ENCODE results near the gene AIG1.

AIG1 gene

DNA sequence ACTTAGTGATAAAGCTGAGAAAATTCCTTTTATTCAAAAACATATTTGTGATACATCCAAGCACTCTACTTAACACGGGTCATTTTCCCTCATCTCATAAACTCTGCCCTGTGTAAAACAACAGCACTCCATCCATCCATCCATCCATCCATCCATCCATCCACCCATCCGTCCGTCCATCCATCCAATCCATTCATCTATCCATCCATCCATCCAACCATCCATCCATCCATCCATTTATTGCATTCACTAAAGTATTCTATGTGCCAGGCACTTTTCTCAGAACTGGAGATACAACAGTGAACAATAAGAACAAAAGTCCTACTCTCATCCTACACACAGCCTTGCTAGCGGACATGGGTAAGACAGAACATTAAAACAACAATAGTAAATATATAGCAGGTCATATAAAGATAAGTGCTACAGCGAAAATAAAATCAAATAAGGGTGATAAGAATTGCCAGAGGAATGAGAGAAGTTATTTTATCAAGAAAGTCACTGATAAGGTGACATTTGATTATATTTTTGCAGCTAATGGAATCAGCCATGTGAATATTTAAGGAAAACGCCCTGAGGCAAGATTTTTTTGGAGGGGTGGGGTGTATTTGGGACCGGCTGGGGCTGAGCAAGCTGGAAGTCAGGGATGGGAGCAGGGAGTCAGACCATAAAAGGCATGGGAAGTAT, 311.7 kb downstream of the AIG1 start:
- Histone ChIP-seq H3K27me3 (ENCODE audit: insufficient read depth, low read length) (no peaks in the 10 kb centered on the region), H3K9ac (ENCODE audit: low read length) (no peak overlapping the region), H3K4me1 (ENCODE audit: insufficient read depth, low read length, severe bottlenecking) (no peaks in the 10 kb centered on the region), H2AFZ (ENCODE audit: low read length) (no peak overlapping the region), H3F3A (ENCODE audit: insufficient read depth, low read length) (no peaks in the 10 kb centered on the region), H3K9me2 (ENCODE audit: low read depth, low read length) (no peaks in the 10 kb centered on the region), H3K27ac (ENCODE audit: low read depth, low read length, poor library complexity, severe bottlenecking) (no peak overlapping the region), H4K20me1 (ENCODE audit: insufficient read depth, low read length) (no peaks in the 10 kb centered on the region), H3K4me2 (ENCODE audit: low read length) (no peak overlapping the region), H3K4me3 (ENCODE audit: low read depth, low read length, poor library complexity, severe bottlenecking) (no peak overlapping the region), H3K9me3 (ENCODE audit: low read length) (no peaks in the 10 kb centered on the region), H3K79me2 (ENCODE audit: insufficient read depth, low read length) (no peaks in the 10 kb centered on the region), H3K36me3 (ENCODE audit: insufficient read depth, low read length) (no peaks in the 10 kb centered on the region)
- TF ChIP-seq EZH2 (IDR thresholded peaks at IDR 0.05; ENCODE audit: borderline replicate concordance, low read length): no peak
- TF ChIP-seq, protein P1, sequence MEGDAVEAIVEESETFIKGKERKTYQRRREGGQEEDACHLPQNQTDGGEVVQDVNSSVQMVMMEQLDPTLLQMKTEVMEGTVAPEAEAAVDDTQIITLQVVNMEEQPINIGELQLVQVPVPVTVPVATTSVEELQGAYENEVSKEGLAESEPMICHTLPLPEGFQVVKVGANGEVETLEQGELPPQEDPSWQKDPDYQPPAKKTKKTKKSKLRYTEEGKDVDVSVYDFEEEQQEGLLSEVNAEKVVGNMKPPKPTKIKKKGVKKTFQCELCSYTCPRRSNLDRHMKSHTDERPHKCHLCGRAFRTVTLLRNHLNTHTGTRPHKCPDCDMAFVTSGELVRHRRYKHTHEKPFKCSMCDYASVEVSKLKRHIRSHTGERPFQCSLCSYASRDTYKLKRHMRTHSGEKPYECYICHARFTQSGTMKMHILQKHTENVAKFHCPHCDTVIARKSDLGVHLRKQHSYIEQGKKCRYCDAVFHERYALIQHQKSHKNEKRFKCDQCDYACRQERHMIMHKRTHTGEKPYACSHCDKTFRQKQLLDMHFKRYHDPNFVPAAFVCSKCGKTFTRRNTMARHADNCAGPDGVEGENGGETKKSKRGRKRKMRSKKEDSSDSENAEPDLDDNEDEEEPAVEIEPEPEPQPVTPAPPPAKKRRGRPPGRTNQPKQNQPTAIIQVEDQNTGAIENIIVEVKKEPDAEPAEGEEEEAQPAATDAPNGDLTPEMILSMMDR (IDR thresholded peaks at IDR 0.05; ENCODE audit: low read length): no peak

DNA sequence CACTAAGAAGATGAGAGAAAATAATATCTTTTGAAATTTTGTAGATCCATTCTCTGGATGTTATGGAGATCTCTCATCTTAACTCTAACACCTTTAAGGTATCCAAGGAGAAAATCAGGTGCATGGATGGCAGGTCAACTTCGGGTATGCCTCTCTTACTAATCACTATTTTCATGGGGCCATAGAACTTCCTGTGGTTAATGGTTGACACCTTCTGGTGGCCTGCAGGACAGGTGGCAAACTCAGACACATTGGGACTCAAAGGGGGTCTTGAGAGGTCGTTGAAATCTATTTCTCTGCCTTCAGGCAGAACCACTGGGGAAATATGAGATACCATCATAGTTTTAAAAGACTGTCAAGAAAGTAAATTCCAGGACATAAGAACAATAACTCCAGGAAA, 313.3 kb downstream of the AIG1 start:
- Histone ChIP-seq H3K27me3 (ENCODE audit: insufficient read depth, low read length) (no peaks in the 10 kb centered on the region), H3K79me2 (ENCODE audit: insufficient read depth, low read length) (no peaks in the 10 kb centered on the region), H2AFZ (ENCODE audit: low read length) (no peak overlapping the region)

DNA sequence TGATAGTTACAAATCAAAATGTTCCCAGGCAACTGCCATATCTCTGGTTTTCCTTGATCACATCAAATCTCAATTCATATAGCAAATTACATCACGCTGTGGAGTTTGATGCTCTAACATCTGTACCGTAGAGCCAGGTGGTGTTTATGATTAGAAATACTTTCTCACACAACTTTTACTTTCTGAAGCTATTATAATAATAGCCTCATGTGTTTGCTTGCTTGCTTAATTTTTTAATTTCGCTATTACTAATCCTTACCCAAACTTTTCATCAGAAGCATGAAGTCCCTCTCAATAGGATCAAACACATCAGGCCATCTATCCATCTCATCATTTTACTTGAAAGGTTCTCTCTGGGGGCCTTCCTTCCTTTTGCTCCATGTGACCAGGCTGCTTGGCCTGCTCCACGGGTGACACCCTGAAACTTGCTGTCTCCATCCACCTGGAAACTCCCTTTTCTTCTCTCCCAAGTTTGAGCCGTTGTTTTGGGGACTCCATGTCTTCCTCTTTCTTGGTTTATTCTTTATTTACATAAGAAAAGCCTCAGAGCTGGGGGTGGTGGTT, 314.4 kb downstream of the AIG1 start:
- no peak overlapping the region for H3K27ac ChIP-seq (ENCODE audit: low read depth, low read length, poor library complexity, severe bottlenecking)
- no peaks in the 10 kb centered on the region for H3K36me3 ChIP-seq (ENCODE audit: insufficient read depth, low read length)
- H4K20me1 ChIP-seq (ENCODE audit: insufficient read depth, low read length): no peaks in the 10 kb centered on the region
- no peak overlapping the region for H3K9ac ChIP-seq (ENCODE audit: low read length)
- no peaks in the 10 kb centered on the region for H3K4me1 ChIP-seq (ENCODE audit: insufficient read depth, low read length, severe bottlenecking)
- no peak overlapping the region for H3K4me3 ChIP-seq (ENCODE audit: low read depth, low read length, poor library complexity, severe bottlenecking)
- H2AFZ ChIP-seq (ENCODE audit: low read length): no peak overlapping the region
- no peaks in the 10 kb centered on the region for H3K9me3 ChIP-seq (ENCODE audit: low read length)
- no peak overlapping the region for H3K4me2 ChIP-seq (ENCODE audit: low read length)
- no peaks in the 10 kb centered on the region for H3K27me3 ChIP-seq (ENCODE audit: insufficient read depth, low read length)
- TF ChIP-seq, protein P1 (IDR thresholded peaks at IDR 0.05; ENCODE audit: low read length): no peak
- TF ChIP-seq EZH2 (IDR thresholded peaks at IDR 0.05; ENCODE audit: borderline replicate concordance, low read length): no peak
- H3K79me2 ChIP-seq (ENCODE audit: insufficient read depth, low read length): no peaks in the 10 kb centered on the region
- no peaks in the 10 kb centered on the region for H3K9me2 ChIP-seq (ENCODE audit: low read depth, low read length)
- H3F3A ChIP-seq (ENCODE audit: insufficient read depth, low read length): no peaks in the 10 kb centered on the region

More for the DNA sequence above, 313.3 kb downstream of the AIG1 start:
- H3K9ac ChIP-seq (ENCODE audit: low read length): no peak overlapping the region
- no peak overlapping the region for H3K27ac ChIP-seq (ENCODE audit: low read depth, low read length, poor library complexity, severe bottlenecking)
- H3K4me3 ChIP-seq (ENCODE audit: low read depth, low read length, poor library complexity, severe bottlenecking): no peak overlapping the region
- H3K9me3 ChIP-seq (ENCODE audit: low read length): no peaks in the 10 kb centered on the region
- H3K36me3 ChIP-seq (ENCODE audit: insufficient read depth, low read length): no peaks in the 10 kb centered on the region
- no peaks in the 10 kb centered on the region for H3F3A ChIP-seq (ENCODE audit: insufficient read depth, low read length)
- no peak for TF ChIP-seq EZH2 (IDR thresholded peaks at IDR 0.05; ENCODE audit: borderline replicate concordance, low read length)
- TF ChIP-seq, protein P1 (IDR thresholded peaks at IDR 0.05; ENCODE audit: low read length): no peak
- H3K4me1 ChIP-seq (ENCODE audit: insufficient read depth, low read length, severe bottlenecking): no peaks in the 10 kb centered on the region
- no peaks in the 10 kb centered on the region for H4K20me1 ChIP-seq (ENCODE audit: insufficient read depth, low read length)
- H3K9me2 ChIP-seq (ENCODE audit: low read depth, low read length): no peaks in the 10 kb centered on the region
- no peak overlapping the region for H3K4me2 ChIP-seq (ENCODE audit: low read length)

All from OCI-LY1 (cell line).